T47D (cell line): ENCODE measurements around the gene TBX4.

ENCODE experiments used
- DNase-seq, 2 experiments: peaks; one replicate each; pipeline versions ENCODE4 v3.0.0 to v3.0.0-alpha.2; 2011 to 2012; ENCODE audit warnings: low read depth in 1 of 2, low spot score in 1 of 2
- JUND ChIP-seq: IDR thresholded peaks from 2 replicates; pipeline ENCODE4 v1.6.1; 2012; ENCODE audit warnings: low read depth
- in situ Hi-C: cut with HindIII; loops from 2 replicates; pipeline ENCODE4 v1.10.0; 2016; ENCODE audit warnings: low sequenced_read_pairs, low pct_unique_long_range_greater_than_20kb

TBX4 gene

DNA sequence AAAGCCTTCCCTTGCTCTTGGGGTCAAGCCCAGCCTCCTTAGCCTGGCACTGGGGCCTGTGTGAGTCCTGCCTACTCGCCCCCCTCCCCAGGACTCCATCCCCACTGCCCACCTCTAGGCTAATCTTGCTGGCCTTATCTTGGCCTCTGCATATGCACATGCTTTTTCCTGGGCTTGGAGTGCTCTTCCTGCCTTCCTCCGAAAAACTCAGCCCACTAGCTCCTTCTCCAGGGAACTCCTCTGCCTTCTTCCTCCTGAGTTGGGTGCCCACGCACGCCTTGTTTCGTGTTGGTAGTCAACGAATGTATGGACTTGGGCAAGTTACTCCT lies 36.0 kb upstream of the TBX4 start:
- no peak for TF ChIP-seq JUND
- DNase-seq = no peak
- in situ Hi-C loops = no loop called here

DNA sequence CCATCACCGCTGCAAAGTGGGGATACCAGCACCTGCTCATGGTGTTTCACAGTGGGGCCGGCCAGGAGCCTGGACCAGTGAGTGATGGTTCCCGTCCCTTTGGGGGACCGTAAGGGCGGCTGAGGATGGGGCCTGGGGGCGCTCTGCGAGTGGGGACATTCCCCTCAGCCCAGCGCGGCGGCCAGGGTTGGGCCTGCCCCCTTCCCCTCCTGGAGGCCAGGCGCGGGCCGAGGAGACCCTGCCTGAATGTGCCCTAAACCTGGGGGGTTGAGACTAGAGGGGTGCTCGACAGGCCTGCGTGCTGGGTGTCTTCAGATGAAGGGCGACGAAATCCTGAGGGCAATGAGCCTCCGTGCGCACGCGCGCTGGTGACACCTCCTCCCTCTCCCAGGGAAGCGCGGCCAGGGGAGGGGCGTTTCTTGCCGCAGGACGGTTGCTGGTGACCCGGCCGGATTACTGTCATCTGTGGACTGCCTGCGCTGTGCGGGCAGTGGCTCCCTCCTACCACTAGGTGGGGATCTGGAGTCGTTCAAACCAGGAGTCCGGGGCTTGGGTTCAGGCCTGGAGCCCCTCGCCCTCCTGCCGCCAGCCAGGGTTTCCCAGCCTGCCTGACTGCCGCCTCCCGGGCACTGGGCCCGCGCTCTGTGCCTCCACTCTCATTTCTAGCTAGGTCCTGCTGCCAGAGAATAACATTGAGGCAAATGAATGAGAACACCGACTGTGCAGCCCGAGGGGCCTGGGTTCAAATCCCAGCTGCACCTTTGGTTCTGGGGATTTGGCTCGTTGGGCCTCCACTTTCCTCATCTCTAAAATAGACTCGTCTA lies 35.5 kb upstream of the TBX4 start:
- in situ Hi-C loops = no loop called here
- DNase-seq = peak; percentile 95 to 97
- TF ChIP-seq JUND = no peak

DNA sequence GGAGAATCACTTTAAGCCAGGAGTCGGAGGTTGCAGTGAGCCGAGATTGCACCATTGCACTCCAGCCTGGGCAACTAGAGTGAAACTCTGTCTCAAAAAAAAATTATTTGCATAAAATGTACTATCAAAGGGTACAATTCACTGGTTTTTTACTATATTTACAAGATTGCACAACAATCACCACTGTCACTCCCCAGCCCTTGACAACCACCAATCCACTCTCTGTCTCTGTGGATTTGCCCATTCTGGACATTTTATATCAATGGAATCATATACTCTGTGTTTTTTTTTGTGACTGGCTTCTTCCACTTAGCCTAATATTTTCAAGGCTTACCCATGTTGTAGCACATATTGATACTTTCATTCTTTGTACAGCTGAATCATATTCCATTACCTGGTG lies 33.8 kb upstream of the TBX4 start:
- in situ Hi-C loops = no loop called here
- DNase-seq = no peak
- no peak for TF ChIP-seq JUND

DNA sequence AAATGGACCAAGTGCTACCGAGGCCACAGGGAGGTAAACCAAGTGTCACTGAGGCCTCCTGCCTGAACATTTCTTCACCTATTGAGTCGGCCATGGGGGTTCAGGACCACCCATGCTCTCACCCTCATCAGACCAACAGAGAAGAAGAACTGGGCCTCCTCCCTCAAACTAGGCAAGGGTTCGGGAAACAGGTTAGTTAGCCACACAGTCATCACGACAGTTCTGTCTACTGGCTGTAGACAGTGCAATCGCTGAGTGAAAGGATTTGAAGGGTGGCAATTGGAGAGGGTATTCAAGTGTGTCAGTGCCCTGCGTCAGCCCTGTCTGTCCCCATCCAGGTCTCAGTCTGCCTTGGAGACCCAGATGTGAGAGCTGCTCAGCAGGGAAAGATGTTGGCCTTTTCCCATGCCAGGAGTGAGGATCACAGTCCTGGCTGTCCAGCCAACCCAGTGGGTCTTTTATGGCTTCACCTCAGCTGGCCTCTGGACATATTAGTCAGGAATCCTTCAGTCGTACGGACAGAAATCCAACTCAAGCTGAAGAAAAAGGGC lies 32.7 kb upstream of the TBX4 start:
- no peak for TF ChIP-seq JUND
- in situ Hi-C loops = no loop called here

DNA sequence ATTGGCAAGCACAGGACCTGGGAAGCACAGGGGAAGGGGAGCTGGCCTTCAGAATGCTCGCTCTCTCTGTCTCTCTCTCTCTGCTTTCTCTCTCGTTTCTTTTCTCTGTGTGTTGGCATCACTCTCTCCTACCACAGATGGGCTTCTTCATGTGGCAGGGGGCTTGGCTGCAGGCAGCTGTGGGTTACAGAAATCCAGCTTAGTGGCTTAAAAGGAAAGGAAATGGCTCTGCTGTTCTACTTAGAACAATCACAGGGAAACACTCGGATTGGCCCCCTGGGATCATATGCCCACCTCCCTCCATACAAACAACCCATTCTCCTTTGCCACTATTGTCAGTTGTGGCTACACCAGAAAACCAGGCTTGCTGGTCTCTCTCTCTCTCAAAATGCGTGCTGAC lies 32.2 kb upstream of the TBX4 start:
- no peak for TF ChIP-seq JUND
- DNase-seq = no peak
- in situ Hi-C loops = no loop called here

More for the DNA sequence above, 32.7 kb upstream of the TBX4 start:
- DNase-seq = no peak

DNA sequence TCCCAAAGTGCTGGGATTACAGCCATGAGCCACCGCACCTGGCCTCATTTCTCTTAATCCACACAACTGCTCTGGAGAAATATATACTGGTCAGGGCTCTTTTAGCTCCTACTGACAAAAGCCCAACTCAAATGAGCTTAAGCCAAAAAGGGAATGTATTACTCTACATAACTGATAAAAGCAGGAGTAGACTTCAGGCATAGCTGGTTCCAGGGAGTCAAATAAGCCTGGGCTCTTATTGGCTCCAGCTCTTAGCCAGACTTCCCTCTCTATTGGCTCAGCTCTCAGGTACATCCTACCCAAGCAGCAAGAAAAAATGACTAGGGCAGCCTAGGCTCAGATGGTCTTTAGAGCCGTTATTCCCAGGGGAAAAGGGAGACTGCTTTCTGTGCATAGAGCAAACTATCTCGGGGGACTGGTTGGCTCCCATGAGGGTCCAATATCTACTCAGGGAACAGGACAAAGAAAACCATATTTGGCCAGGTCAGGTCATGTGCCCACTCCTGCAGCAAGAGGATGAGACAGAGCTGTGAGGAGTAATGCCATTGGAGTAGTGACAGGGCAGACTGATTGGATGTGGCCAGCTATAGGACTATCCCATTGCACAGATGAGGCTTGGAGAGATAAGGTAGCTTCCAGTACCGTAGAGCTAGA lies 31.4 kb upstream of the TBX4 start:
- in situ Hi-C loops = no loop called here
- no peak for DNase-seq
- TF ChIP-seq JUND = no peak

DNA sequence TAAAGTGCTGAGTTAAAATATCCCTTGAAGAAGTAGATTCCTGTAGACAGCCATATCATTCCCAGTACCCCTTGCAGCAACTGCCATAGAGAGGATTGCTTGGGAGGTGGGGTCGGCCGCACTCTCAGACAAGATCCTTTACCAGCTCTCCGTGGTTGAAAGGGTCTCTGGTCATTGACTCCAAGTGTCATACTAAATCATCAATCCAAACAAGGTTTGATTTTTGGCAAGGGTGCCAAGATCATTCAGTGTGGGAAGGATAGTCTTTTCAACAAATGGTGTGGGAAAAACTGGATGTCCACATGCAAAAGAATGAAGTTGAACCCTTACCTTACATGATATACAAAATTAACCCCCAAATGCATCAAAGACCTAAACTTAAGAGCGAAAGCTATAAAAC lies 30.8 kb upstream of the TBX4 start:
- TF ChIP-seq JUND = no peak
- in situ Hi-C loops = no loop called here
- no peak for DNase-seq

DNA sequence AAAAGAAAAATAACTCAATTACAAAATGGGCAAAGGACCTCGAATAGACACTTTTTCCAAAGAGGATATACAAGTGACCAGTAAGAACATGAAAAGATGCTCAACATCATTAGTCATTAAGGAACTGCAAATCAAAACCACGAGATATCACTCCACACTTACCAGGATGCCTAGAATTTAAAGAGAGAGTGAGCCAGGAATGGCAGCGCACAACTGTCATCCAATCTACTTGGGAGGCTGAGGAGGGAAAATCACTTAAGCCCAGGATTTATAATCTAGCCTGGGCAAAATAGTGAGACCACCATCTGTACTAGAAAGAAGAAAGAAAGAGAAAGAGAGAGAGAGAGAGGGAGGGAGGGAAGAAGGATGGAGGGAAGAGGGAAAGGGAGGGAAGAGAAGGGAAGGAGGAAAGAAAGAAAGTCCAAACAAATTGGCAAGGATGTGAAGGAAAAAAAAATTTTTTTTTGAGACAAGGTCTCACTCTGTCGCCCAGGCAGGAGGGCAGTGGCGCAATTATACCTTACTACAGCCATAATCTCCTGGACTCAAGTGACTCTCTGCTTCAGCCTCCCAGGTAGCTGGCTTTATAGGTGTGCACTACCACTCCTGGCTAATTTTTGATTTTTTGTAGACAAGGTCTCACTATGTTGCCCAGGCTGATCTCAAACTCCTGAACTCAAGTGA lies 30.0 kb upstream of the TBX4 start:
- in situ Hi-C loops = no loop called here
- no peak for TF ChIP-seq JUND
- DNase-seq = no peak

DNA sequence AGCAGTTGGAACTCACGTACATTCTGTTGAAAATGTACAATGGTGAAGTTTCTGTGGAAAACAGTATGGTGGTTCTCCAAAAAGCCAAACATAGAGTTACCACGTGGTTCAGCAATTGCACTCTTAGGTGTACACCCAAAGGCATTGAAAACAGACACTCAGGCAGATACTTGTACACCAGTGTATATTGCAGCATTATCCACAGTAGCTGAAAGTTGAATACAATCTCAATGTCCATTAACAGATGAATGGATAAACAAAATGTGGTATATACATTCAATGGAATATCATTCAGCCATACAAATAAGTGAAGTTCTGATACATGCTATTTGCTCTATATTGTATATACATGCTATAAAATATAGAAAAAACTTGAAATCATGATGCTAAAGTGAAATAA lies 29.4 kb upstream of the TBX4 start:
- no peak for DNase-seq
- in situ Hi-C loops = no loop called here
- TF ChIP-seq JUND = no peak

DNA sequence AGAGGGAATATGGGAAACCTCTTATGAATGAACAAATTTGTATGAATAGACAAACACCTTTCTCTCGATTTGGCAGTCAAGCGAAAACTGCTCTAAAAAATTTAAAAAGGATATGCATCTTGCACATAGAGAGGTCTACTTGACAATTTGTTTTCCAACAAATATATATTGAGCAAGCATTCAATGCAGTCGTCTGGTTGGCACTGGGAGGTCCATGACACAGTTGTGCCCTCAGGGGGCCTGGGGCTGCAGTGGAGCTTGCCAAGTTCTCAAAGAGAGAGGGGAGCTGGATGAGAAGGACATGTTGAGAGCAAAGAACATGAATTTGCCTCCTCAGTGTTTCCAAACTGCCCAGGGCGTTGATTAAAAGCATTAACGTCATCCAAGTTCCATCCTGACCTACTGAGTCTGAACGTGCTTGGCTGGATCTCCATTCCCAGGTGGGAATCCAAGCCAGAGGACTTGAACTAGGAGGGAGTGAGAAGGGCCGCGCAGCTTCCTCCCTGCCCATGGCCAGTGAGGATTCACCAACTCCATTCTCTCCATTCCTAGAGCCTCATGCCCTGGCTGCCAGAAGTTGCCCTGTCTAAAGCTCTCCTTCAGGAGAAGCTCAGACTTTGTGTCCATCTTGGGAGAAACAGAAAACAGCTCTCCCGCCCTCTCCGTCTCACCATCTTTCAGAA lies 28.1 kb upstream of the TBX4 start:
- no peak for DNase-seq
- TF ChIP-seq JUND = no peak
- in situ Hi-C loops = no loop called here

DNA sequence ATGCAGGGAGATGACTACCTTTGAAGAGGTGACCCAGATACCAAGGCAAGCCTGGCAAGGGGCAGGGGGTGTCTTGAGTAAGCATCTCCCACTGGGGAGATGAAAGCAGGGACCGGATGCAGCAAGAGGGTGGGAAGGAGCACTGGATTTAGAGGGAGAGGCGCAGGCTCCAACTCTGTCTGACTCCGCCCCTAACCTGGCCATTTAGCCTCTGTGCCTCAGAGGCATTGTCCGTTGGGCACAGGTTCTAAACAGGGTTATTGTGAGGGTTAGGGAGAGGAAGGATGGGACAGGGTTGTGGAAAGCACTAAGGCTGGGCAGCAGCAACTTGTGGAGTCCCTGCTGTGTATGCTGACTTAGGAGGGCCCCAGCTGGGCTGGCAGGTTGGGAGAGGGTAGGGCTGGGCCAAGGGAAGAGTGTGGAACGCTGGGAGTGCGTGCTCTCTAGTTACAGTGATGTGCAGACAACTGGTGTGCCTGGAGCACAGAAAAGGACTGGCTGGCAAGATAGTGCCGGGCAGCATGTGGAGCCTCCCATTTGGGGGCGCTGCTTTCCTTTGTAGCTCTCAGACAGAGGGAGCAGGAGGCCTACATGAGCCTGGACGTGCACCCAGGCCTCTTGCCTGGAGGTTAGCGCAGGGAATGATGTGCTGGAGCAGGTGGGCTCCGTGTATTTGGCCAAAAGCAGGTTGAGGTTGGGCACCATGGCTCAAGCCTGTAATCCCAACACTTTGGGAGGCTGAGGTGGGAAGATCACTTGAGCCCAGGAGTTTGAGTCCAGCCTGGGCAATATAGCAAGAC lies 26.3 kb upstream of the TBX4 start:
- DNase-seq = peak in 1 of 2 experiments; percentile 58
- no peak for TF ChIP-seq JUND
- in situ Hi-C loops = no loop called here
